ENCODE results near the gene HERC6.

HERC6 gene

DNA sequence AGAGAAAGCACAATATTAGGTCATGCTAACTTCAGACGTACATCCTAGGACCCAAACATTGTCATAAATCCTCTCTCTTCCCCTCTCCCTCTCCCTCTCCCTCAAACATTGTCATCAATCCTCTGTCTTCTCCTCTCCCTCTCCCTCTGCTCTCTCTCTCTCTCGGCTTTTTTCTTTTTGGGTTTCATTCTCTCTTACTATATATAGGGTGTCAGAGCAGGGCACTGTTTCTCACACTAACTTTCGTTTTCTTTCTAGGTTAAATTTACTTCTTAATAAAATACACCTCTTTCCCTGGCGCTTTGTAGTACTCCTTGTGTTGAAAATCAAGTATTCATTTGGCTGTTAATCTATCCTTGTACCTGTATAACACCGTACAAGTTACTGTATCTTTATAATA, 41.2 kb downstream of the HERC6 start:
- DNase-seq (ENCODE audit: low read depth in 1 of 2, low spot score in 1 of 2), result no peak
- Histone ChIP-seq H3K27ac (replicated peaks) (no peak overlapping the region), H3K4me3 (replicated peaks; ENCODE audit: insufficient read depth, low read length) (no peak overlapping the region), H3K27me3 (ENCODE audit: insufficient read depth, poor library complexity, severe bottlenecking) (no peaks in the 10 kb centered on the region)
- no peak for TF ChIP-seq GABPA (IDR thresholded peaks at IDR 0.05; ENCODE audit: low read depth)
- no peak for TF ChIP-seq CTCF (IDR thresholded peaks at IDR 0.05; ENCODE audit: insufficient read depth, low read length)
- TF ChIP-seq SPI1 (IDR thresholded peaks at IDR 0.05; ENCODE audit: borderline replicate concordance, low read depth), result no peak
- TF ChIP-seq REST (IDR thresholded peaks at IDR 0.05; ENCODE audit: insufficient replicate concordance, low read depth), result no peak
- no peak for TF ChIP-seq POLR2AphosphoS5 (IDR thresholded peaks at IDR 0.05; ENCODE audit: low read depth)

DNA sequence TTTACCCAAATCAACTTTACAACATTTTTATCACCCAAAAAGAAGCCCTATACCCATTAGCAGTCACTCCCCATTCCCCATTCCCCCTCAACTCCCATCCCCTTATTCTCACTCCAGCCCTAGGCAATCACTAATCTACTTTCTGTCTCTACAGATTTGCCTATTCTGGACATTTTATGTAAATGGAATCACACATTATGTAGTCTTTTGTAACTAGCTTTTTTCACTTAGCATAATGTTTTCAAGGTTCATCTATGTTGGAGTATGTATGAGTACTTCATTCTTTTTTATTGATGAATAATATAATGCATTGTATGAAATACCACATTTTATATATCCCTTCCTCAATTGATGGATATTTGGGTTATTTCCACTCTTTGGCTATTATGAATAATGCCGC, 42.2 kb downstream of the HERC6 start:
- no peak overlapping the region for H3K4me3 ChIP-seq (replicated peaks; ENCODE audit: insufficient read depth, low read length)
- no peak for TF ChIP-seq REST (IDR thresholded peaks at IDR 0.05; ENCODE audit: insufficient replicate concordance, low read depth)
- TF ChIP-seq POLR2AphosphoS5 (IDR thresholded peaks at IDR 0.05; ENCODE audit: low read depth), result no peak
- no peak for TF ChIP-seq GABPA (IDR thresholded peaks at IDR 0.05; ENCODE audit: low read depth)
- no peak for TF ChIP-seq SPI1 (IDR thresholded peaks at IDR 0.05; ENCODE audit: borderline replicate concordance, low read depth)
- TF ChIP-seq CTCF (IDR thresholded peaks at IDR 0.05; ENCODE audit: insufficient read depth, low read length), result no peak

GRCh38 chr4:88422403-88422802, 43.8 kb downstream of the HERC6 start:
- Histone ChIP-seq H3K27me3 (ENCODE audit: insufficient read depth, poor library complexity, severe bottlenecking) (no peaks in the 10 kb centered on the region), H3K4me3 (replicated peaks; ENCODE audit: insufficient read depth, low read length) (no peak overlapping the region), H3K27ac (replicated peaks) (no peak overlapping the region)
- no peak for DNase-seq (ENCODE audit: low read depth in 1 of 2, low spot score in 1 of 2)
- TF ChIP-seq POLR2AphosphoS5 (IDR thresholded peaks at IDR 0.05; ENCODE audit: low read depth), result no peak
- TF ChIP-seq GABPA (IDR thresholded peaks at IDR 0.05; ENCODE audit: low read depth), result no peak
- TF ChIP-seq SPI1 (IDR thresholded peaks at IDR 0.05; ENCODE audit: borderline replicate concordance, low read depth), result no peak
- no peak for TF ChIP-seq CTCF (IDR thresholded peaks at IDR 0.05; ENCODE audit: insufficient read depth, low read length)
- TF ChIP-seq REST (IDR thresholded peaks at IDR 0.05; ENCODE audit: insufficient replicate concordance, low read depth), result no peak

More for the DNA sequence above, 42.2 kb downstream of the HERC6 start:
- H3K27me3 ChIP-seq (ENCODE audit: insufficient read depth, poor library complexity, severe bottlenecking), result no peaks in the 10 kb centered on the region
- no peak for DNase-seq (ENCODE audit: low read depth in 1 of 2, low spot score in 1 of 2)
- no peak overlapping the region for H3K27ac ChIP-seq (replicated peaks)

All from HL-60 (cell line).